HS-27A (cell line): ENCODE results near the gene INPP1.
"Not testable (repeated sequence)": the region's sequence is repeated elsewhere in the genome, so short reads cannot be mapped to it uniquely, and the experiment has no call there.

Experiments used
- DNase-seq: peaks from one replicate; pipeline ENCODE4 v3.0.0-alpha.2; 2012; ENCODE audit warnings: low read depth, missing footprints

Gene INPP1

GRCh38 chr2:190334479-190335224 is 8.7 kb upstream of the INPP1 start:
- no peak for DNase-seq

GRCh38 chr2:190335225-190335559 is 8.2 kb upstream of the INPP1 start:
- DNase-seq = no peak

- DNase-seq = not testable (repeated sequence)
These were observed 7.8 kb upstream of the INPP1 start for GRCh38 chr2:190335584-190335983.

- DNase-seq = no peak
These were observed 7.0 kb upstream of the INPP1 start for GRCh38 chr2:190336420-190336819.

GRCh38 chr2:190338453-190338852 is 4.9 kb upstream of the INPP1 start:
- no peak for DNase-seq

- no peak for DNase-seq
These were observed 4.0 kb upstream of the INPP1 start for GRCh38 chr2:190339394-190339793.

GRCh38 chr2:190340369-190340768 is 3.0 kb upstream of the INPP1 start:
- no peak for DNase-seq

- DNase-seq = no peak
These were observed 778 bp upstream of the INPP1 start for GRCh38 chr2:190342611-190343010.

- DNase-seq = no peak
These were observed 277 bp upstream of the INPP1 start for GRCh38 chr2:190343089-190343535.

GRCh38 chr2:190344276-190344827 is 963 bp downstream of the INPP1 start:
- no peak for DNase-seq

- DNase-seq = no peak
These were observed 7.0 kb downstream of the INPP1 start for GRCh38 chr2:190350371-190350770.

- no peak for DNase-seq
These were observed 8.6 kb downstream of the INPP1 start for GRCh38 chr2:190351955-190352354.

- no peak for DNase-seq
These were observed 9.5 kb downstream of the INPP1 start for GRCh38 chr2:190352668-190353536.

GRCh38 chr2:190353537-190353899 is 10.1 kb downstream of the INPP1 start:
- DNase-seq = no peak

- DNase-seq = no peak
These were observed 10.8 kb downstream of the INPP1 start for GRCh38 chr2:190354003-190354690.

- DNase-seq = no peak
These were observed 12.7 kb downstream of the INPP1 start for GRCh38 chr2:190355968-190356644.

GRCh38 chr2:190357600-190357999 is 14.2 kb downstream of the INPP1 start:
- DNase-seq = no peak

- not testable (repeated sequence) for DNase-seq
These were observed 15.5 kb downstream of the INPP1 start for GRCh38 chr2:190358655-190359448.

GRCh38 chr2:190360561-190360960 is 17.2 kb downstream of the INPP1 start:
- DNase-seq = no peak

GRCh38 chr2:190360965-190361364 is 17.6 kb downstream of the INPP1 start:
- DNase-seq = no peak

GRCh38 chr2:190361572-190361971 is 18.2 kb downstream of the INPP1 start:
- no peak for DNase-seq
